Hematopoietic multipotent progenitor cell treated with erythropoietin and hydrocortisone succinate and interleukin-3 and kit ligand, for 17 days (in vitro differentiated cells): ENCODE measurements around the gene SLC22A4.

ENCODE experiments used
- DNase-seq: peaks from one replicate; pipeline ENCODE4 v3.0.0-alpha.2; 2015; ENCODE audit warnings: low spot score

The SLC22A4 gene

DNA sequence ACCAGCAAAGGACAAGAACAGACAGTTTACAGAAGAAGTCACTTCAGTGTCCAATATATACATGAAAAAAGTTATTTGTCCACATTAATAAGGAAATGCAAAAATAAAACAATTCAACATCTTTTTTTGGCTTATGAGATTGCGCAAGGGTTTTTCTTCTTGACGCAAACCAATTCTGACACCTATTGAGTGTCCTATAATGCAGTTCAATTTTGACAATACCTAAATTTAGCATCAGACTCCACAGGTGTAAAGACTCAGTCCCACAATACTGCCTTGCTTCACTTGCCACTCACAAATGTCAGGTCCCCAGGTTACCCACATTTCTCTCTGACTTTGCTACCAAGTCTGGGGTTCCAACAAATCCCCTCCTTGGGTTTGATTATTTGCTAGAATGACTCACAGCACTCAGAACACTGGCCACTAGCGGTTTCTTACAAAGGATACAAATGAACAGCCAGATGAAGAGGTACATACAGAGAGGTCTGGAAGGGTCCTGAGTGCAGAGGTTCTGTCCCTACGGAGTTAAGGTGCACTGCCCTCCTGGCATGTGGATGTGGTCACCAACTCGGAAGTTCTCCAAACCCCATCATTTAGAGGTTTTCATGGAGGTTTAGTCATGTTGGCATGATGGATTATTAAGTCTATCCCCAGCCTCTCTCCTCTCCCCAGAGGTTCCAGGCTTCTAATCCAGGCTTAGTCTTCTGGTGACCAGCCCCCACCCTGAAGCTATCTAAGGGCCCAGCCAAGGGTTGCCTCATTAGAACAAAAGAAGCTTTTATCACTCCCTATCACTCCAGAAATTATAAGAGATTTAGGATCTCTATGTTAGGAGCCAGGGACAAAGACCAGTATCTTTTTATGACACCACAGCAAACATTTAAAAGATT is 48.3 kb downstream of the SLC22A4 start:
- DNase-seq = no peak

DNA sequence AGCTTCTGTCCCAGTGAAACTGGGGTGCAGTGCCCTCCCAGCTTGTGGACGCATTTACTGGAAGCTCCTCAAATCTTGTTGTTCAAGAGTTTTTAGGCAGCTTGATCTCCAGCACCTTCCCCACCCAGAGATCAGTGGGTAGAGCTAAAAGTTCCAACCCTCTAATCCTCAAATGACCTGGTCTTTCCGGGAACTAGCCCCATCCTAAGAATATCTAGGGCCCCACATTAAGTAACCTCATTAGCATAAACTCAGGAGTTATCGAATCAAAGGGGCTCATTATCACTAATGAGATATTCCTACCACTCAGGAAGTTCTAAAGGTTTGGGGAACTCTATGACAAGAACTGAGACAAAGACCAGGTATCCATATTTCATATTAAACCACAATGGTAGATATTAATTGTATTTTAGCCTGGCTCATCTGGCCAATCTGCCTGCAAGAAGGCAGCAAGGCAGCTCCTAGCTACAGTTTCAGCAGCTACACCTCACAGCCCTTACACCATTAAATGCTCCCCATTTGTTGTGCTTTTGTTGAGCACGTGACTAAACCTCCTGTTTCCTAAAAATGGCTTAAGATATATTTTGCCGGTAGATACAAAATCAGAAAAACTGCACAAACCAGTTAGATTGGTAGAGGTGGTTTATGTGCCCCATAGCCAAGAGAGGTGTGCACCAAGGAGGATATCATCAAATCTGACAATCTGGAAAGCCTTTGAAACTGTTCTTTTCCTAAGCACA is 50.8 kb downstream of the SLC22A4 start:
- no peak for DNase-seq

GRCh38 chr5:132353486-132353995 is 59.3 kb downstream of the SLC22A4 start:
- no peak for DNase-seq

GRCh38 chr5:132354381-132355139 is 60.4 kb downstream of the SLC22A4 start:
- DNase-seq = no peak

GRCh38 chr5:132355140-132355765 is 61.1 kb downstream of the SLC22A4 start:
- DNase-seq = no peak

- no peak for DNase-seq
These were observed 64.6 kb downstream of the SLC22A4 start for GRCh38 chr5:132358775-132359174.

- no peak for DNase-seq
These were observed 67.9 kb downstream of the SLC22A4 start for GRCh38 chr5:132362086-132362485.

DNA sequence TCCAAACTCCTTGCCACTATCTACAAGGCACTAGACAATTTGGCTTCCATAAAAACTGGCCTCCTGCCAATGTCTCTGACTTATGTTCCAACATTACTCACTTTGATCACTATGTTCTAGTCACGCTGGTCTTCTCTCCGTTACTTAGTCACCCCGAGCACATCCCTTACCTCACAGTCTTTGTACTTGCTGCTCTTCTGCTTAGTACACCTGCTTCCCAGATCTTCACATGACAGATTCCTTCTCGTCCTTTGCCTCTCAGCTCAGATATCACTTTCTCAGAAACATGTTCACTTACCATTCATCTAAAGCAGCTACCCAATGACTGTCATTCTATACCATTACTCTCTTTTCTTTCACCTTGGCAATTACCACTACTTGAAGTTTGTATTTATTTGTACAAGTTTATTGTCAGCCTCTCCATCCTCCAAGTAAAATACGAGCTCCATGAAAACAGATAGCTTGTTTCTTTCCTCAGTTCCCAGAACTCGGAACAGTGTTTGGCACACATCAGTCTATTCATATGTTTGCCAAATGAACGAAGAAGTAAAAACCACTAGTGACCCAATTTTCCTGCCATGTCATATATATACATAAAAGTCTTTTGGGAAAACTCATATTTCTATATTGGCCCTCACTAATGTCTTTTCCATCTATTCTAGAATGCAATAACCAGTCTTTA is 69.4 kb downstream of the SLC22A4 start:
- DNase-seq = peak; percentile 51

- DNase-seq = no peak
These were observed 70.1 kb downstream of the SLC22A4 start for GRCh38 chr5:132364319-132364718.

DNA sequence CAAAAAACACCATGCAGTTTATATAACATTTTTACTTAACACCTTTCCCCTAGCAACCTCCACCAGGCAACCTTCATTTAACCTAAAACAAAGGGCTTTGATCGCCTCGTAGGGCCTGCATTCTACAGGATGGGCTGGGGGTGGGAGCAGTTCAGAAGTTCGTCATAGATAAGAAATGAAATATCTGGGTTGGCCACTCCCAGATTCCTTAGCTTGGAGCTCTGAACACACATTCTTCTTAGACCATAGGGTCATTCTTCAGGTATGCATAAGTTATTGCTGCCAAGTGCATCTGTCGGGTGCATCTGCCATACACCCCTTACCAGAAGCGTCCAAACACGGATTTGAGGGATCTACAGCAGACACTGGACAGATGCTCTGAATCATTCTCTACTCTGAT is 71.0 kb downstream of the SLC22A4 start:
- DNase-seq = no peak

- DNase-seq = no peak
These were observed 74.0 kb downstream of the SLC22A4 start for GRCh38 chr5:132368186-132368585.

GRCh38 chr5:132369007-132369473 is 74.8 kb downstream of the SLC22A4 start:
- no peak for DNase-seq

- DNase-seq = peak; percentile 65
These were observed 75.4 kb downstream of the SLC22A4 start, which contains the start of gene SLC22A5 for GRCh38 chr5:132369474-132370180. Gene SLC22A5, plus strand, starts transcription at chr5:132369710. Its CDS starts 263 bp downstream, at chr5:132369973.

DNA sequence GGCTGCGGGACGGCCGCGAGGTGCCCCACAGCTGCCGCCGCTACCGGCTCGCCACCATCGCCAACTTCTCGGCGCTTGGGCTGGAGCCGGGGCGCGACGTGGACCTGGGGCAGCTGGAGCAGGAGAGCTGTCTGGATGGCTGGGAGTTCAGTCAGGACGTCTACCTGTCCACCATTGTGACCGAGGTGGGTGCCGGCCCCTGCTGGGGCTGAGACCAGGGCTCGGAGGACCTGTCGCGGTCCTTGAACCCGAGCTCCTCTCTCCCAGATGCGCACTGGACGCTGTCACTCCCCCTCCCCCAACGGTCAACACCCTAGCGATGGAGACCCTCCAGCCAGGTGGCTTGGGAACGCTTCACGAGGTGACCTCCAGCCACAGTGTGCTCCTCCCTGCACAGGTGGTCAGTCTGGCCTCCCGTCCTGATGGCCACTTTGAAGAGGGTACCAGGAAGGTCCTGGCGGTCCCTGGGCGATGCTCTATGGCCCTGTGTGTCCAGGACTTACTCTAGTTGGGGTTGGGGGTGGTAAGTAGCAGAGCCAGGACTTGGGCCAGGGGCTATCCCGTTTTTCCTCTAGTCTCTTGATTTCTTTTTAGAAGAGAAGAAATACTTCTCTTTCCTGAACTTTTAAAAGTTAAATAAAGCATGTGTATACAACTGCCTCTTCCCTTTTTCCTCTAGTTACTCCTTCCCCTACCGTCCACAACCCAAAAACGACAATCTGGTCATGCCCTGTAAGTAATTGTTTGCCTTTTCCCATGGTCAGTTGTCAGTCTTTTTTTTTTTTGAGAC is 76.2 kb downstream of the SLC22A4 start:
- no peak for DNase-seq

DNA sequence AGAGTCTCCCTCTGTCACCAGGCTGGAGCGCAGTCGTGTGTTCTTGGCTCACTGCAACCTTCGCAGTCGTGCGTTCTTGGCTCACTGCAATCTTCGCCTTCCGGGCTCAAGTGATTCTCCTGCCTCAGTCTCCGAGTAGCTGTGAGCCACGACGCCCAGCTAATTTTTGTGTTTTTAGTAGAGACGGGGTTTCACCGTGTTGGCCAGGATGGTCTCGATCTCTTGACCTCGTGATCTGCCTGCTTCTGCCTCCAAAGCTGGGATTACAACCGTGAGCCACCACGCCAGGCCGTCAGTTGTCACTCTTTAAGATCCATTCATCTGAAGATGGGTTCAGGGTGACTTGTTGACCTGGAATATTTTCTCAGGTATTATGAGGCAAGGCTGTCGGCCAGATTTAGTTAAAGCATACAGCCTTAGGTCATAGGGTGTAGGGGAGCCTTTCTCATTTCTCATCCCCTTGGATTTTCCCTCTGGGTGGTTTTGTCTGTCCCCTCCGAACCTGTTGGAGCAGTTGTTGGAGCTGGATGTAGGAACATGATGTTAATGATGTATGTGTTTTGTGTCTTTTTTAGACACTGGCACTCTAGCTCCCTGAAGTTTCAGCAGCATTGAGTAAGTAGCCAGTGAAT is 76.9 kb downstream of the SLC22A4 start:
- no peak for DNase-seq

DNA sequence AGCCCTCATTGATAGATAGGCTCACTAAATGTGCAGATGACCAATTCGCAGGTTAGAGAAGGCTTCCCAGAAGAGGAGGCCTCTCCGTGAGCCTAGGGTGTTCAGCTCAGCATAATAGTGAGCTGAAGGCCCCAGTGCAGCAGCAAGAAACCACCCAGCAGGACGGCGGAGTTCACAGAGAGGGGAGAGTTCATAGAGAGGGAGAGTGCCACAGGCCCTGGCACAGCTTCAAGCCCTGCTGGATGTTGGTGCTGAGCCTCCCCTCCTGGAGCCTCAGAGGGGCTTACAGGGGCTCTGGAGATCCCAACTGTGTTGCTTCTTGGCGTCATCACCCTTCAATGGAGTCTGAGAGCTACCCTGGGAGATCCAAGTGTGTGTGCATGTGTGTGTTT is 77.4 kb downstream of the SLC22A4 start:
- DNase-seq = no peak

GRCh38 chr5:132372127-132372526 is 77.9 kb downstream of the SLC22A4 start:
- DNase-seq = no peak

GRCh38 chr5:132372542-132372941 is 78.3 kb downstream of the SLC22A4 start:
- no peak for DNase-seq

DNA sequence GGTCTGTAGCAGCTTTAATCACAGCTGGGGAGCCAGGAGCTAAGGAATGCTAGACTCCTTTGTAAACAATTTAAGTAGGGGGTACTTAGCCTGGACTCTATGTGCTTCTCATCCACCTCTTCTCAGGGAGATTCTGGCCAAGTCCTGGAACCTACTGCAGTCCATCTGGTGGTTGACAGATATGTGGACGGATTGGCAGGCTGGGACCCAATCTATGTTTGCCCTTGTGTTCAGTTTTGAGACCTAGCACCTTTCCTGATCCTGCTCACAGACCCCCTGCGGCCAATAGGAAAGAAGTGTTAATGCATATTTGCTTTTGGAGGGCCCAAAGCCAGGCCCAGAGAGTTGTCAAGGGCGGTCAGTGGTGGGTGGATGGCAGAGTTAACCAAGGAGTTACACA is 81.8 kb downstream of the SLC22A4 start:
- DNase-seq = no peak
